Loucy (cell line): ENCODE measurements around the gene CDC42EP3.

Experiments used
- H2AFZ ChIP-seq: fragments of 200-600 bp; sonication (generic); 2 replicates; pipeline ENCODE4 v1.6.0; 2016; ENCODE audit warnings: antibody characterized with exemption, mild to moderate bottlenecking, low read length, moderate library complexity
- H3F3A ChIP-seq: fragments of 200-600 bp; 2 replicates; pipeline ENCODE4 v1.6.0; 2016; ENCODE audit warnings: antibody characterized with exemption, low read depth, mild to moderate bottlenecking
- H3K27me3 ChIP-seq: fragments of 200-600 bp; sonication (generic); 2 replicates; pipeline ENCODE4 v1.6.1; 2014; ENCODE audit warnings: low read length, mild to moderate bottlenecking; ENCODE audit not compliant: insufficient read depth, poor library complexity, severe bottlenecking
- H3K36me3 ChIP-seq: fragments of 200-600 bp; sonication (generic); 2 replicates; pipeline ENCODE4 v1.6.1; 2016; ENCODE audit warnings: low read length; ENCODE audit not compliant: insufficient read depth
- H3K4me1 ChIP-seq: fragments of 200-600 bp; sonication (generic); 2 replicates; pipeline ENCODE4 v1.5.1; 2014; ENCODE audit warnings: low read length, mild to moderate bottlenecking; ENCODE audit not compliant: insufficient read depth, poor library complexity, severe bottlenecking
- H3K4me2 ChIP-seq: fragments of 200-600 bp; sonication (generic); 2 replicates; pipeline ENCODE4 v1.6.0; 2014; ENCODE audit warnings: antibody characterized with exemption, low read length, low read depth, mild to moderate bottlenecking; ENCODE audit not compliant: poor library complexity, severe bottlenecking
- H3K4me3 ChIP-seq: fragments of 200-600 bp; sonication (generic); 2 replicates; pipeline ENCODE4 v1.5.1; 2014; ENCODE audit warnings: low read length, mild to moderate bottlenecking, mixed read lengths; ENCODE audit not compliant: poor library complexity, severe bottlenecking
- H3K79me2 ChIP-seq: fragments of 200-600 bp; sonication (generic); 2 replicates; pipeline ENCODE4 v1.6.1; 2014; ENCODE audit warnings: low read length; ENCODE audit not compliant: insufficient read depth
- H3K9ac ChIP-seq: fragments of 200-600 bp; sonication (generic); 2 replicates; pipeline ENCODE4 v1.6.0; 2014; ENCODE audit warnings: mild to moderate bottlenecking, low read depth, low read length, moderate library complexity; ENCODE audit not compliant: poor library complexity, severe bottlenecking
- H3K9me2 ChIP-seq: fragments of 200-600 bp; sonication (generic); replicated peaks from 2 replicates; pipeline ENCODE4 v1.6.1; 2016; ENCODE audit warnings: low read depth, low read length, mixed read lengths
- H3K9me3 ChIP-seq: fragments of 200-600 bp; sonication (generic); 2 replicates; pipeline ENCODE4 v1.6.1; 2014; ENCODE audit warnings: mild to moderate bottlenecking, antibody characterized with exemption, low read length, low read depth; ENCODE audit not compliant: insufficient read depth
- H4K20me1 ChIP-seq: fragments of 200-600 bp; sonication (generic); 2 replicates; pipeline ENCODE4 v1.6.0; 2014; ENCODE audit warnings: antibody characterized with exemption, low read length, mild to moderate bottlenecking; ENCODE audit not compliant: insufficient read depth, poor library complexity, severe bottlenecking
- EZH2phosphoT487 ChIP-seq: fragments of 200-600 bp; IDR thresholded peaks from 2 replicates; pipeline ENCODE4 v1.6.1; 2018; ENCODE audit warnings: antibody characterized with exemption, mild to moderate bottlenecking, moderate library complexity, borderline replicate concordance
- TF ChIP-seq, protein P1 (sequence below): fragments of 200-600 bp; sonication (generic); conservative IDR thresholded peaks from 2 replicates; pipeline ENCODE4 v1.5.1; 2014; ENCODE audit warnings: mild to moderate bottlenecking, antibody characterized with exemption, low read length

CDC42EP3 gene

GRCh38 chr2:37629529-37629928 lies 41.9 kb downstream of the CDC42EP3 start:
- H2AFZ ChIP-seq, result no peak overlapping the region
- no peaks in the 10 kb centered on the region for H3K27me3 ChIP-seq
- H3K36me3 ChIP-seq, result no peaks in the 10 kb centered on the region
- H3K9ac ChIP-seq, result no peak overlapping the region
- H3K9me3 ChIP-seq, result no peaks in the 10 kb centered on the region
- H3K79me2 ChIP-seq, result no peaks in the 10 kb centered on the region
- no peak overlapping the region for H3K4me2 ChIP-seq
- TF ChIP-seq, protein P1, sequence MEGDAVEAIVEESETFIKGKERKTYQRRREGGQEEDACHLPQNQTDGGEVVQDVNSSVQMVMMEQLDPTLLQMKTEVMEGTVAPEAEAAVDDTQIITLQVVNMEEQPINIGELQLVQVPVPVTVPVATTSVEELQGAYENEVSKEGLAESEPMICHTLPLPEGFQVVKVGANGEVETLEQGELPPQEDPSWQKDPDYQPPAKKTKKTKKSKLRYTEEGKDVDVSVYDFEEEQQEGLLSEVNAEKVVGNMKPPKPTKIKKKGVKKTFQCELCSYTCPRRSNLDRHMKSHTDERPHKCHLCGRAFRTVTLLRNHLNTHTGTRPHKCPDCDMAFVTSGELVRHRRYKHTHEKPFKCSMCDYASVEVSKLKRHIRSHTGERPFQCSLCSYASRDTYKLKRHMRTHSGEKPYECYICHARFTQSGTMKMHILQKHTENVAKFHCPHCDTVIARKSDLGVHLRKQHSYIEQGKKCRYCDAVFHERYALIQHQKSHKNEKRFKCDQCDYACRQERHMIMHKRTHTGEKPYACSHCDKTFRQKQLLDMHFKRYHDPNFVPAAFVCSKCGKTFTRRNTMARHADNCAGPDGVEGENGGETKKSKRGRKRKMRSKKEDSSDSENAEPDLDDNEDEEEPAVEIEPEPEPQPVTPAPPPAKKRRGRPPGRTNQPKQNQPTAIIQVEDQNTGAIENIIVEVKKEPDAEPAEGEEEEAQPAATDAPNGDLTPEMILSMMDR, result no peak
- no peak for TF ChIP-seq EZH2phosphoT487
- no peaks in the 10 kb centered on the region for H4K20me1 ChIP-seq
- no peak overlapping the region for H3K4me3 ChIP-seq
- H3K4me1 ChIP-seq, result peaks cover 47% of the 10 kb centered on the region
- no peaks in the 10 kb centered on the region for H3K9me2 ChIP-seq
- no peaks in the 10 kb centered on the region for H3F3A ChIP-seq

DNA sequence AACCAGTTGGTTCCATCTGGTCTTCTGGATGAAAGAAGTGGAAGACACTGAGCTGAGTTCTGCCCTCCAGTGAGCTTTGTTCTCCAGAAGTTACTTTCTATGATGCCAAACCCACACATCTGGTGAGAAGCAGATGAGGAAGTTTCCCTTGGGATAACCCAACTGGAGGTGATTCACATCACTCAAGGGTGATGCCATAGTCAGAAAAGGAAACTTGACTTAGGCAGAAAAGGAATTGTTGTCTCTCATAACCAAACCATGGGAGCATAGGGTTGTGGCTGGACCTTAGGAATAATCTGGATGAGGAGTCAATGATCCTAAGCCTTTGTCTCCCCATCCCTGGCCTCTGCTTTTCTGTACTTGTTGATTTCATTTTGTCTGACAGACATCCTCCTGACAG lies 43.7 kb downstream of the CDC42EP3 start:
- H3K27me3 ChIP-seq, result no peaks in the 10 kb centered on the region
- no peaks in the 10 kb centered on the region for H3F3A ChIP-seq

GRCh38 chr2:37625796-37626571 lies 45.5 kb downstream of the CDC42EP3 start:
- Histone ChIP-seq H3K9ac (peak overlapping the region; percentile 57), H3K4me2 (peak overlapping the region; percentile 49), H3K27me3 (no peaks in the 10 kb centered on the region), H3K4me3 (peak overlapping the region; percentile 30), H3F3A (no peaks in the 10 kb centered on the region), H3K9me2 (no peaks in the 10 kb centered on the region), H3K4me1 (peaks cover 41% of the 10 kb centered on the region), H3K36me3 (no peaks in the 10 kb centered on the region), H3K9me3 (no peaks in the 10 kb centered on the region), H3K79me2 (no peaks in the 10 kb centered on the region), H2AFZ (peak overlapping the region; percentile 32; the same call in 1 of the 2 replicates), H4K20me1 (no peaks in the 10 kb centered on the region)
- TF ChIP-seq, protein P1, result 0 out of 2 replicates have a peak, but pooled peaks have one; percentile 9
- no peak for TF ChIP-seq EZH2phosphoT487

More for the DNA sequence above, 43.7 kb downstream of the CDC42EP3 start:
- peaks cover 50% of the 10 kb centered on the region for H3K4me1 ChIP-seq
- H3K79me2 ChIP-seq, result no peaks in the 10 kb centered on the region
- H2AFZ ChIP-seq, result no peak overlapping the region
- TF ChIP-seq, protein P1, result no peak
- no peak for TF ChIP-seq EZH2phosphoT487
- H4K20me1 ChIP-seq, result no peaks in the 10 kb centered on the region
- no peaks in the 10 kb centered on the region for H3K36me3 ChIP-seq
- H3K9ac ChIP-seq, result no peak overlapping the region
- no peaks in the 10 kb centered on the region for H3K9me3 ChIP-seq
- no peak overlapping the region for H3K4me3 ChIP-seq
- no peaks in the 10 kb centered on the region for H3K9me2 ChIP-seq
- no peak overlapping the region for H3K4me2 ChIP-seq
